Cerebellar cortex (tissue), 1 donor: ENCODE measurements around the gene ARID3A.

Source experiments
- DNase-seq: peaks from one replicate; pipeline ENCODE4 v3.0.0-alpha.2; 2015; ENCODE audit warnings: low spot score

ARID3A gene

GRCh38 chr19:1004803-1005664 lies 79.2 kb downstream of the ARID3A start:
- DNase-seq = no peak

GRCh38 chr19:1006711-1007398 lies 81.0 kb downstream of the ARID3A start:
- no peak for DNase-seq

DNA sequence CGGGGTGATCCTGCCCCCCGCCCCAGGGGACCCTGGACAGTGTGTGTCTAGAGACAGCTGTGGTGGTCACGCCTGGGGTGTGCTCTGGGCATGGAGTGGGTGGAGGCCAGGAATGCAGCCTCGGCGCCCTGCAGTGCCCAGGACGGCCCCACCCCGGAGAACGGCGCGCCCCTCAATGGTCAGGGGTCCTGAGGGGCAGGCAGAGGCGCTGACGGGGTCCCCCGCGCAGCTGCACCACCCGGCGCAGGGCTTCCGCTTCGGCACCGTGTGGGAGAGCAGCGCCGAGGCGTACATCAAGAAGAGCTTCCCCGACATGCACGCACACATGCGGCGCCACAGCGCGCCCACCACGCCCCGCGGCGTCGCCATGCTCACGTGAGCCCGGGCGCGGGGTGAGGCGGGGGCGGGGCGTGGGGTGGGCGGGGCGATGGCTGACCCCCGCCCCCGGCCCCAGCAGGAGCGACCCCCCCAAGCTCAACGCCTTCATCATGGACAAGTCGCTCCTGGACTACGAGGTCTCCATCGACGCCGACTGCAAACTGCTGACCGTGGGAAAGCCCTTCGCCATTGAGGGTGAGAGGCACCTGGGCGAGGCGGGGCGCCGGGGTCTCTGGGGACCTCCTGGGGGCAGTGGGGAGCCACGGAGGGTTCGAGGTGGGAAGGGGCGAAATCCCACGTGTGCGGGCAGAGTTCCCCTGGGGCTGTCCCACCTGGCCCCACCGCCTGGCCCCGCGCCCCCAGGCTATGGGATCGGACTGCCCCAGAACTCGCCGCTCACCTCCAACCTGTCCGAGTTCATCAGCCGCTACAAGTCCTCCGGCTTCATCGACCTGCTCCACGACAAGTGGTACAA lies 81.8 kb downstream of the ARID3A start:
- no peak for DNase-seq

- no peak for DNase-seq
Measured at GRCh38 chr19:1008268-1009040, 82.6 kb downstream of the ARID3A start.

GRCh38 chr19:1009041-1009980 lies 83.5 kb downstream of the ARID3A start:
- DNase-seq = no peak

- no peak for DNase-seq
Measured at GRCh38 chr19:1009981-1010538, 84.2 kb downstream of the ARID3A start.

- no peak for DNase-seq
Measured at GRCh38 chr19:1010586-1011510, 85.0 kb downstream of the ARID3A start.

DNA sequence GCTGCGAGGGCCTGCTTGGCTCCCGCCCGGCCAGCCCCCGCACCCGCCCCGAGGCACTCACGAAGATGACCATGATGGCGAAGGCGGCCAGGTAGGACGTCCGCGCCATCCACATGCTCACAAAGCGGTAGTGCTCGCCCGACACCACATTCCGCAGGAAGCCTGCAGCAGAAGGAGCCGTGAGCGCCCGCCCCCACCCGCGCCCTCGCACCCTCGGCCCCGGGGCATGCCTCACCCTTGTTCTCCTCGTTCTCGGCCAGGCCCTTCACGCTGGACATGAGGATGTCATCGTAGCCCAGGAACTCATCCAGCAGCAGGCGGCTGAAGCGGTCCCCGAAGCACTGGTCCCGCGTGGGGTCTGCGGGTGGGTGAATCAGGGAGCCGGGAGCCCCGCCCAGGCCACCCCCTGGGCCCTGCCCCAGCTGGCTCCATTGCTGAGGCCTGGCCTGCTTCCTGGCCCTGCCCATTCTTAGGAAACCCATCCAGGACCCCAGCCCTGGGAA lies 86.0 kb downstream of the ARID3A start:
- DNase-seq = no peak

DNA sequence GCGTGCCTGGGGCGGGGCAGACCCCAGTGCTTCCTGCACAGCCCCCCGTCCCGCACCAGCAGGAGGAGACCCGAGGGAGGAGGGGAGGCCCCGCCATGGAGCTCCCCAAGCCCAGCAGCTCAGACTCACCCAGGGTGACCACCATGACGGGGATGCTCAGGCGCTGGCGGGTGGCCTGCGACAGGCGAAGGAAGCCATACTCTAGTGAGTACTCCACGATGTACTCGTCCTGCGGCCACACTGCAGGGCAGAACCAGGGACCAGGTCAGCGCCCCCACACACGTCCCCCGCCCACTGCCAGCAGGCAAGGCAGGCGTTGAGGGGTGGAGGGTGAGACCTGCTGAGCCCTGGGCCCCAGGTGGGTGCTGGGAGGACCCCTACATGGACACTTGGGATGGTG lies 86.5 kb downstream of the ARID3A start:
- DNase-seq = no peak

GRCh38 chr19:1013218-1013617 lies 87.4 kb downstream of the ARID3A start:
- DNase-seq = no peak

GRCh38 chr19:1014161-1015060 lies 88.6 kb downstream of the ARID3A start:
- no peak for DNase-seq

DNA sequence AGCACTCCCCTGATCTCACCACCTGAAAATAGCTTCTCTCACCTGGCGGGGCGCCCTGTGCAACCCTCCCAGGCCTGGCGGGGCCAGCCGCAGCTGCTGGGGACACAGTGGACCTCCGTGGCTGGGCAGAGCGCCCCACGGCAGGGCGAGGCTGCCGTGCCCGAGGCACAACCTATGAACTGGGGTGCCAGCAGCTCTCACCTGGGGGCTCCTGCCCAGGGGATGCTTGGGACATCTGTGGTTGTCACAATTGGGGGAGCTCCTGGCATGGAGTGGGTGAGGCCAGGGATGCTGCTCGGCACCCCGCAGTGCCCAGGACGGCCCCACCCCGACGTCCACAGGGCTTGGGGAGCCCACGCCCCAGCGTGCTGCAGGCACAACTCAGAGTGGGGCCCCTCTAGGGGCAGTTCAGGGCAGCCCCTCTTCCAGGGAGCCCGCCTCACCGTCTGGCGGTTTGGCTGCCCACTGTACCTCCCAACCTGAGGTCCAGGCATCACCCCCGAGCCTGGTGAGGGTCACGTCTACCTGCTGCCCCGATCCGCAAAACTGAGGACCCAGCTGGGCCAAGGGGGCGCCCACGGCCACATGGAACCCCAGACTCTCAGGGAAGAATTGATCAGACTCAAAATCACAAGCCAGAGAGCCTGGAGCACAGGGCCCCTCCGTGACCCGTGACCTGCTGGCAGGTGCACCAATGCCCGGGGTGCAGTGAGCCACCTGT lies 89.4 kb downstream of the ARID3A start:
- DNase-seq = no peak

- DNase-seq = no peak
Measured at GRCh38 chr19:1015782-1016646, 90.2 kb downstream of the ARID3A start.

GRCh38 chr19:1016647-1017114 lies 90.8 kb downstream of the ARID3A start:
- no peak for DNase-seq

DNA sequence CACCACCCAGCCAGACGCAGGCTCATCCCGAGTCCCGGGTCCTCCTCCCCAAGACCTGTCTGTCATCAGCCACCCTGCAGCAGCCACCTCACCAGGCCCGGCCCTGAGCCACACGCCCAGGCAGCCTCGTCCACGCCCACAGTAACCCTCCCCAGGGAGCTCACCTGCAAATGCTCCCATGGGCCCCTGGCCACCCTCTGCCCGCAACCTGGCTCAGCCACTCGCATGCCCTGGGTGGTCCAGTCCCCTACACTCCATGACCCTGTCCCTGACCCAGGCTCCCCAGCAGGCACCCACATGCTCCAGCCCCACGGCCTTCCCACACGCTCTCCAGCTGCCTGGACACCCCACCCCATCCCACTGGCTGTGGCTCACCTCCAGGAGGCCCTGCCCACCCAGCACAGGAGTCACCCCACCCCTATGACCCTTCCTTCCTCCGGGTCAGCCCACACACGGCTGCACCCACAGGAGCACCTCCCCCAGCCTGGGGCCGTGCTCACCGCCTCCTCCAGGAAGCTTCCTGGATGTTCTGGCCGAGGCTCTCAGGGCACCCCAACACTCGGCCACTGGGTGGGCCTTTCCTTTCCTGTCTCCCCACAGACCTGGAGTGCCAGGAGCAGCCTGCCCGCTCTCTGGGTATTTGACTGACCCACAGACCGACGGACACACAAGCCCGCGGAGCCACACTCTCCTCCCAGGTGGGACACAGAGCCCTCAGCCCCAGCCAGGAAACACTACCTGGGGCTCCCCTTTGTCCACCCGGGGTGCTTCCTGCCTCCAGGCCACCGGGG lies 91.5 kb downstream of the ARID3A start:
- DNase-seq = no peak
